ENCODE data around the gene NCOA5. TPM values are rescaled to one million over a fixed set of nuclear protein-coding genes. Genes with fewer than 3 reads are reported as not detected.
A peak's percentile ranks its signal among the peaks of the same experiment; 100 is the strongest.

The NCOA5 gene
- total RNA-seq = 52.5 and 58.7 TPM in 2 replicates
- long read RNA-seq, transcript NCOA5-201 (8 exons, 3,220 nt) = major isoform, 7 of 52 reads
- long read RNA-seq, partial matches to known transcripts = 19 of 52 reads
- long read RNA-seq, other reads (novel, unspliced or antisense) = 26 of 52 reads

- peak; percentile 20 for TF ChIP-seq CTCF (IDR thresholded peaks at IDR 0.05; ENCODE audit: unreplicated experiment)
- peak within 1 kb of the TSS; percentile 95 for H3K27ac Mint-ChIP-seq
- H3K9me3 Mint-ChIP-seq (ENCODE audit: low read depth) = no peaks in the 10 kb centered on the region
- peak; percentile 92 for DNase-seq (ENCODE audit: low spot score, unreplicated experiment)
- no peaks in the 10 kb centered on the region for H3K27me3 Mint-ChIP-seq
- H3K36me3 Mint-ChIP-seq (ENCODE audit: insufficient read depth) = no peaks in the 10 kb centered on the region
- peaks cover 33% of the 10 kb centered on the region for H3K4me1 Mint-ChIP-seq (ENCODE audit: low read depth)
- H3K4me3 Mint-ChIP-seq (ENCODE audit: low read depth) = peak within 1 kb of the TSS; percentile 89
These were observed at the start of gene NCOA5 for GRCh38 chr20:46089417-46090388. Gene NCOA5 (minus strand): TSS chr20:46089962. CDS start chr20:46079424, 10,538 bp downstream.

DNA sequence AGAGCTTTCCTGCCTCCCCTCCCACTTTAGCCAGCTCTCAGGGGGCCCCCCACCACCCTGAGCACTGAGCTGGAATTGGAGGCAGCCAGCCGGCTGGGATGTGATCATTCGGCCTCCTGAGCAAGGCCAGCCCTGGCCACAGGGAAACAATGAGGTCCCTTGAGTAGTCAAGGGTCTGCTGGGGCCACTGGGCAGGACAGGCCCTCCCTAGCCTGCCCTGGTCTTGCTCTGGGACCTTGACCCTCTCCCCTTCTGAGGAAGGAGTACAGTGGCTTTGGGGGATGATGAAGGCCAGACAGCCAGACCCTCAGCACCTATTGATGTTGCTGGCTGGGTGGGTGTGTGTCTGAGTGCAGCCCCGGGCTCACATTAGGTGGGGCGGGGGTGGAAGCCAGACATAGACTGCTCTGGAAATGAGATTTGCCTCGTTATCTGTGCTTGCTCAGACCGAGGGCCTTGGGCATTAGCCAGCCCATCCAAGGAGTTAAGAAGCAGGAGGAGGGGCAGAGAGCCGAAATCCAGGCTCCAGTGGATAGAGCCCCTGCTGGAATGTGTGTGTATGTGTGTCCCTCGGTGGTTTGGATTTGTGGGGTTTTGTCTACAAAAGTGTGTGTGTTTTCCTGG is 49.6 kb upstream of the NCOA5 start:
- Mint-ChIP-seq H3K27me3 (peaks cover 50% of the 10 kb centered on the region), H3K4me3 (ENCODE audit: low read depth) (no peak overlapping the region), H3K9me3 (ENCODE audit: low read depth) (no peaks in the 10 kb centered on the region), H3K4me1 (ENCODE audit: low read depth) (peaks cover 4% of the 10 kb centered on the region), H3K27ac (no peak overlapping the region), H3K36me3 (ENCODE audit: insufficient read depth) (no peaks in the 10 kb centered on the region)
- TF ChIP-seq CTCF (IDR thresholded peaks at IDR 0.05; ENCODE audit: unreplicated experiment) = peak; percentile 18
- DNase-seq (ENCODE audit: low spot score, unreplicated experiment) = no peak

GRCh38 chr20:46137816-46138215 is 48.1 kb upstream of the NCOA5 start:
- no peak for TF ChIP-seq CTCF (IDR thresholded peaks at IDR 0.05; ENCODE audit: unreplicated experiment)

DNA sequence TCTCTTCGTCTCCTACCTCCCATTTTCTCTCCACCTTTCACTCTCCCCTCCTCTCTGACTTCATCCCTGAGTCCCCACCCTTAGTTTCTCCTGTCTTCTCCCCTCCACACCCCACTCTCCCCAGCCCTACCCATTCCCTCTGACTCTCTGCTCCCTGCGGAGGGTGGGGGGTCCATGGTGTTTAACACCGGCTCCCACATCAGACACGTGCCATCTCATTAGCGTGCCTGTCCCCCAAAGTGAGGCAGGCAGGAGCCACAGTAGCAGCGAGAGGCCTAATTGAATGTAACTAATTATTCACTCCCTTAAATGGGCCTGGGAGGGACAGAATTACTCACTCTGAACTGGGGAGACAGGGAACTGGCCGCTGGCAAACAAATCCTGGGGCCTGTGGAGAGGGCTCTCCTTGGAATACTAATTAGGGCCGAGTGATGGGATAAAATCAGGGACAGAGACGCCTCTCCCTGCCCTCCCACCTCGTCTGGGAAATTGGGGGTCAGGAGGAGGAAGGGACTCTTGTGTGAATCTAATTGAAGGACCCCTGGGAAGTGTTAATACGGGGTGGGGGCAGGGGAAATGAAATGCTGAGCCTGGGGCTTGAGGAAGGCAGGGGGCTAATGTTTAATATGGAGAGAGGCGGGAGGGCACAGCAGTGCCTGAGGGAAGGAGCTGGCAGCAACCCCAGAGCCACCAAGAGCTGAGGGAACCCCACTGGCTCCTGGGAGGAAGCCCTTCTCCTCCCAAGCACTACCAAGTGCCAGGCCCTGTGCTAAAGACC is 46.3 kb upstream of the NCOA5 start:
- Mint-ChIP-seq H3K27ac (no peak overlapping the region), H3K36me3 (ENCODE audit: insufficient read depth) (no peaks in the 10 kb centered on the region), H3K4me1 (ENCODE audit: low read depth) (peaks cover 4% of the 10 kb centered on the region), H3K9me3 (ENCODE audit: low read depth) (no peaks in the 10 kb centered on the region), H3K27me3 (peaks cover 48% of the 10 kb centered on the region), H3K4me3 (ENCODE audit: low read depth) (no peak overlapping the region)
- no peak for DNase-seq (ENCODE audit: low spot score, unreplicated experiment)
- no peak for TF ChIP-seq CTCF (IDR thresholded peaks at IDR 0.05; ENCODE audit: unreplicated experiment)

More at GRCh38 chr20:46137816-46138215, 48.1 kb upstream of the NCOA5 start:
- Mint-ChIP-seq H3K36me3 (ENCODE audit: insufficient read depth) (no peaks in the 10 kb centered on the region), H3K27me3 (peaks cover 50% of the 10 kb centered on the region), H3K4me3 (ENCODE audit: low read depth) (no peak overlapping the region), H3K27ac (no peak overlapping the region), H3K4me1 (ENCODE audit: low read depth) (peaks cover 4% of the 10 kb centered on the region), H3K9me3 (ENCODE audit: low read depth) (no peaks in the 10 kb centered on the region)
- DNase-seq (ENCODE audit: low spot score, unreplicated experiment) = no peak

Data from progenitor cell of endocrine pancreas (in vitro differentiated cells).